ENCODE measurements around the gene SLC27A5.

DNA sequence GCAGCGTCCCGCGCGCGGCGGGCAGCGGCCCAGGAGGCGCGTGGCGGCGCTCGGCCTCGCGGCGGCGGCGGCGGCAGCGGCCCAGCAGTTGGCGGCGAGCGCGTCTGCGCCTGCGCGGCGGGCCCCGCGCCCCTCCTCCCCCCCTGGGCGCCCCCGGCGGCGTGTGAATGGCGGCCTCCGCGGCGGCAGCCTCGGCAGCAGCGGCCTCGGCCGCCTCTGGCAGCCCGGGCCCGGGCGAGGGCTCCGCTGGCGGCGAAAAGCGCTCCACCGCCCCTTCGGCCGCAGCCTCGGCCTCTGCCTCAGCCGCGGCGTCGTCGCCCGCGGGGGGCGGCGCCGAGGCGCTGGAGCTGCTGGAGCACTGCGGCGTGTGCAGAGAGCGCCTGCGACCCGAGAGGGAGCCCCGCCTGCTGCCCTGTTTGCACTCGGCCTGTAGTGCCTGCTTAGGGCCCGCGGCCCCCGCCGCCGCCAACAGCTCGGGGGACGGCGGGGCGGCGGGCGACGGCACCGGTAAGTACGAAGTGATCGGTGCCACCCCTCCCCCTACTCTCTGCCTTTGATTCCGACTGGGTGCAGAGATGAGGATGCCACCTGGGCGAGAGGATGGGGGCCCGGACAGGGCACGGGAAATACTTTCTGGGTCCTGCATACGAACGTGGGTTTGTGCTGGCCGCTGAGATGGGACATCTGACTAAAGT is 32.9 kb upstream of the SLC27A5 start:
- TF ChIP-seq, protein P1, sequence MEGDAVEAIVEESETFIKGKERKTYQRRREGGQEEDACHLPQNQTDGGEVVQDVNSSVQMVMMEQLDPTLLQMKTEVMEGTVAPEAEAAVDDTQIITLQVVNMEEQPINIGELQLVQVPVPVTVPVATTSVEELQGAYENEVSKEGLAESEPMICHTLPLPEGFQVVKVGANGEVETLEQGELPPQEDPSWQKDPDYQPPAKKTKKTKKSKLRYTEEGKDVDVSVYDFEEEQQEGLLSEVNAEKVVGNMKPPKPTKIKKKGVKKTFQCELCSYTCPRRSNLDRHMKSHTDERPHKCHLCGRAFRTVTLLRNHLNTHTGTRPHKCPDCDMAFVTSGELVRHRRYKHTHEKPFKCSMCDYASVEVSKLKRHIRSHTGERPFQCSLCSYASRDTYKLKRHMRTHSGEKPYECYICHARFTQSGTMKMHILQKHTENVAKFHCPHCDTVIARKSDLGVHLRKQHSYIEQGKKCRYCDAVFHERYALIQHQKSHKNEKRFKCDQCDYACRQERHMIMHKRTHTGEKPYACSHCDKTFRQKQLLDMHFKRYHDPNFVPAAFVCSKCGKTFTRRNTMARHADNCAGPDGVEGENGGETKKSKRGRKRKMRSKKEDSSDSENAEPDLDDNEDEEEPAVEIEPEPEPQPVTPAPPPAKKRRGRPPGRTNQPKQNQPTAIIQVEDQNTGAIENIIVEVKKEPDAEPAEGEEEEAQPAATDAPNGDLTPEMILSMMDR (IDR thresholded peaks at IDR 0.05 in 4 of 5, conservative IDR thresholded peaks at IDR 0.05 in 1 of 5), result peak in 1 of 5 experiments; percentile 3
- TF ChIP-seq POLR2A (IDR thresholded peaks at IDR 0.05), result no peak

Measured in gastrocnemius medialis (tissue), 4 donors.